ENCODE measurements around the gene DDX25. TPM values are rescaled to one million over a fixed set of nuclear protein-coding genes. Genes with fewer than 3 reads are reported as not detected.

Gene DDX25
- polyA plus RNA-seq, 3 donors: not detected

GRCh38 chr11:125947419-125948277, 43.3 kb downstream of the DDX25 start:
- no peak overlapping the region for H3K4me3 Mint-ChIP-seq
- no peaks in the 10 kb centered on the region for H3K9me3 Mint-ChIP-seq
- Histone ChIP-seq H3K9ac (ENCODE audit: insufficient read depth, low read length, poor library complexity, severe bottlenecking) (no peak overlapping the region), H3K4me1 (ENCODE audit: control insufficient read depth in 1 of 2, insufficient read depth in 2 of 2, low read length in 2 of 2) (no peaks in the 10 kb centered on the region), H3K27me3 (ENCODE audit: control insufficient read depth in 2 of 2, insufficient read depth in 2 of 2, low read length in 2 of 2) (no peaks in the 10 kb centered on the region), H3K27ac (ENCODE audit: low read depth in 1 of 2, low read length in 2 of 2) (no peak overlapping the region), H3K9me3 (replicated peaks in 1 of 2; ENCODE audit: control insufficient read depth in 1 of 2, insufficient read depth in 1 of 2, low read length in 2 of 2) (no peaks in the 10 kb centered on the region), H3K4me3 (replicated peaks in 1 of 3; ENCODE audit: low read depth in 2 of 3, low read length in 3 of 3) (no peak overlapping the region), H3K4me2 (replicated peaks; ENCODE audit: extremely low read depth, low read length, poor library complexity, severe bottlenecking) (no peak overlapping the region), H4K20me1 (ENCODE audit: insufficient read depth, low read length) (no peaks in the 10 kb centered on the region), H3K79me2 (ENCODE audit: insufficient read depth, low read length) (no peaks in the 10 kb centered on the region), H3K36me3 (replicated peaks in 1 of 2; ENCODE audit: control insufficient read depth in 1 of 2, insufficient read depth in 2 of 2, low read length in 2 of 2) (no peaks in the 10 kb centered on the region), H2AFZ (ENCODE audit: insufficient read depth, low read depth, low read length, poor library complexity, severe bottlenecking) (no peak overlapping the region)
- no peak for DNase-seq
- TF ChIP-seq CTCF (IDR thresholded peaks at IDR 0.05): no peak
- intact Hi-C loops (cut with micrococcal nuclease): no loop called here
- H3K27ac Mint-ChIP-seq: no peak overlapping the region
- H3K4me1 Mint-ChIP-seq: no peaks in the 10 kb centered on the region
- H3K27me3 Mint-ChIP-seq (ENCODE audit: low read depth in 3 of 3): peaks cover 2 to 5% (median 4%) of the 10 kb centered on the region in 3 donors
- no peaks in the 10 kb centered on the region for H3K36me3 Mint-ChIP-seq
- 86% methylated on average over 21 of the region's 24 CpGs for WGBS (ENCODE audit: insufficient coverage)

DNA sequence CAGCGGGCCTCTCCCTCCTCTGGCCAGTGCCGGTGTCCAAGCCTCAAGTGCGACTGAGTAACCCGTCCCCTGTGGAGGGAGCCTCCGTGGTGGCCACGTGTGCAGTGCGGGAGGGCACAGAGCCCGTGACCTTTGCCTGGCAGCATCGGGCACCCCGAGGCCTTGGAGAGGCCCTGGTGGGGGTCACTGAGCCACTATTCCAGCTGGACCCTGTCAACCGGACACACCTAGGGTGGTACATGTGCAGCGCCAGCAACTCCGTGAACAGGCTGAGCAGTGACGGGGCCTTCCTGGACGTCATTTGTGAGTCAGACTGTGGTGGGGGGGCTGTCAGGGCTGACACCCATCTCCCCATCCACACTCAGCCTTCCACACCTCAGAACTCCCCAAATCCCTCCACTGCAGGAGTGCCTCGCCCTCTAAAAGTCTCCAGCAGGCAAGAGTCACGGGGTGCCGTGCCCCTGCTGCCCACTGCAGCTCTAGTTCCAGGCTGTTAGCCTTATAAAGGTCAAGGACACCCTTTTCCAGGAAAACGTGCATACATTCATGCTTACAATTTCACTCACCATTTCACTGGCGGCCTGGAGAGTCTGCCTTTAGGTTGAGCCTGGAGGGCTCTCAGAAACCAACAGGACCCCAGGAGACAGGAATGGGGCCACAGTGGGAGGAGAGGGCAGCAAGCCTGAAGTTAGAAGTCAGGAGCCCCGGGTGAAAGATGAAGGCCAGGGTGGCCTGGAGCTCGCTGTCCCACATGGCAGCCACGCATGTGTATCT, 44.2 kb downstream of the DDX25 start:
- H3K9ac ChIP-seq (ENCODE audit: insufficient read depth, low read length, poor library complexity, severe bottlenecking): no peak overlapping the region
- no peaks in the 10 kb centered on the region for H3K9me3 ChIP-seq (replicated peaks in 1 of 2; ENCODE audit: control insufficient read depth in 1 of 2, insufficient read depth in 1 of 2, low read length in 2 of 2)
- no peaks in the 10 kb centered on the region for H3K4me1 ChIP-seq (ENCODE audit: control insufficient read depth in 1 of 2, insufficient read depth in 2 of 2, low read length in 2 of 2)
- H3K27ac ChIP-seq (ENCODE audit: low read depth in 1 of 2, low read length in 2 of 2): no peak overlapping the region
- Mint-ChIP-seq H3K27ac (no peak overlapping the region), H3K27me3 (ENCODE audit: low read depth in 3 of 3) (peaks cover 2 to 5% (median 4%) of the 10 kb centered on the region in 3 donors), H3K36me3 (no peaks in the 10 kb centered on the region), H3K4me3 (no peak overlapping the region), H3K4me1 (no peaks in the 10 kb centered on the region), H3K9me3 (no peaks in the 10 kb centered on the region)
- no peak for DNase-seq
- H3K4me3 ChIP-seq (replicated peaks in 1 of 3; ENCODE audit: low read depth in 2 of 3, low read length in 3 of 3): no peak overlapping the region
- no peaks in the 10 kb centered on the region for H3K79me2 ChIP-seq (ENCODE audit: insufficient read depth, low read length)
- H2AFZ ChIP-seq (ENCODE audit: insufficient read depth, low read depth, low read length, poor library complexity, severe bottlenecking): no peak overlapping the region
- intact Hi-C loops (cut with micrococcal nuclease): no loop called here
- H4K20me1 ChIP-seq (ENCODE audit: insufficient read depth, low read length): no peaks in the 10 kb centered on the region
- TF ChIP-seq CTCF (IDR thresholded peaks at IDR 0.05): no peak
- H3K36me3 ChIP-seq (replicated peaks in 1 of 2; ENCODE audit: control insufficient read depth in 1 of 2, insufficient read depth in 2 of 2, low read length in 2 of 2): no peaks in the 10 kb centered on the region
- H3K27me3 ChIP-seq (ENCODE audit: control insufficient read depth in 2 of 2, insufficient read depth in 2 of 2, low read length in 2 of 2): no peaks in the 10 kb centered on the region
- no peak overlapping the region for H3K4me2 ChIP-seq (replicated peaks; ENCODE audit: extremely low read depth, low read length, poor library complexity, severe bottlenecking)
- 81% methylated on average over 17 of the region's 23 CpGs for WGBS (ENCODE audit: insufficient coverage)
